ENCODE data around the gene NEMP2.

GRCh38 chr2:190550137-190550536 is 15.6 kb upstream of the NEMP2 start:
- TF ChIP-seq REST (IDR thresholded peaks at IDR 0.05; ENCODE audit: borderline replicate concordance) = no peak
- no peak for TF ChIP-seq MXI1 (conservative IDR thresholded peaks at IDR 0.05; ENCODE audit: poor library complexity, severe bottlenecking)
- no peak for TF ChIP-seq CTCF (IDR thresholded peaks at IDR 0.05; ENCODE audit: poor library complexity, severe bottlenecking)
- no peak for TF ChIP-seq SMC3 (conservative IDR thresholded peaks at IDR 0.05; ENCODE audit: poor library complexity)
- TF ChIP-seq POLR2AphosphoS5 (IDR thresholded peaks at IDR 0.05) = no peak
